Epithelial cell of prostate (primary cell): ENCODE results near the gene SH3PXD2B.

ENCODE experiments used
- DNase-seq: peaks from one replicate; pipeline ENCODE4 v3.0.0-alpha.2; 2011; ENCODE audit warnings: low read depth, low spot score
- H3K27ac ChIP-seq: fragments of 450-650 bp; 2 replicates; pipeline ENCODE4 v1.5.1; 2017; ENCODE audit warnings: mild to moderate bottlenecking

Gene SH3PXD2B

GRCh38 chr5:172455087-172455381 lies 709 bp upstream of the SH3PXD2B start:
- no peak for DNase-seq
- H3K27ac ChIP-seq = peak overlapping the region; percentile 80

- DNase-seq = no peak
- H3K27ac ChIP-seq = peak overlapping the region; percentile 80
Observed at GRCh38 chr5:172453986-172454357, 353 bp downstream of the SH3PXD2B start.

GRCh38 chr5:172453206-172453985 lies 929 bp downstream of the SH3PXD2B start:
- peak overlapping the region; percentile 80 for H3K27ac ChIP-seq
- no peak for DNase-seq

GRCh38 chr5:172452398-172453205 lies 1.7 kb downstream of the SH3PXD2B start:
- no peak for DNase-seq
- peak overlapping the region; percentile 80 for H3K27ac ChIP-seq

GRCh38 chr5:172451771-172452197 lies 2.5 kb downstream of the SH3PXD2B start:
- DNase-seq = peak; percentile 93
- peak overlapping the region; percentile 80 for H3K27ac ChIP-seq

GRCh38 chr5:172450861-172451695 lies 3.2 kb downstream of the SH3PXD2B start:
- peak overlapping the region; percentile 80 for H3K27ac ChIP-seq
- no peak for DNase-seq

- H3K27ac ChIP-seq = no peak overlapping the region
- DNase-seq = no peak
Observed at GRCh38 chr5:172450453-172450852, 3.9 kb downstream of the SH3PXD2B start.

GRCh38 chr5:172448999-172449398 lies 5.3 kb downstream of the SH3PXD2B start:
- no peak for DNase-seq
- no peak overlapping the region for H3K27ac ChIP-seq

- DNase-seq = no peak
- no peak overlapping the region for H3K27ac ChIP-seq
Observed at GRCh38 chr5:172447646-172448365, 6.5 kb downstream of the SH3PXD2B start.

GRCh38 chr5:172446336-172447051 lies 7.8 kb downstream of the SH3PXD2B start:
- DNase-seq = no peak
- H3K27ac ChIP-seq = no peak overlapping the region

GRCh38 chr5:172445866-172446265 lies 8.5 kb downstream of the SH3PXD2B start:
- no peak for DNase-seq
- H3K27ac ChIP-seq = no peak overlapping the region

- H3K27ac ChIP-seq = no peak overlapping the region
- no peak for DNase-seq
Observed at GRCh38 chr5:172444626-172445365, 9.5 kb downstream of the SH3PXD2B start.

- H3K27ac ChIP-seq = peak overlapping the region; percentile 16
- DNase-seq = no peak
Observed at GRCh38 chr5:172444110-172444510, 10.2 kb downstream of the SH3PXD2B start.

GRCh38 chr5:172443441-172444109 lies 10.8 kb downstream of the SH3PXD2B start:
- DNase-seq = no peak

GRCh38 chr5:172442592-172442991 lies 11.7 kb downstream of the SH3PXD2B start:
- no peak overlapping the region for H3K27ac ChIP-seq

More at GRCh38 chr5:172443441-172444109, 10.8 kb downstream of the SH3PXD2B start:
- peak overlapping the region; percentile 16 for H3K27ac ChIP-seq

GRCh38 chr5:172441262-172441751 lies 13.0 kb downstream of the SH3PXD2B start:
- no peak overlapping the region for H3K27ac ChIP-seq
- no peak for DNase-seq

More at GRCh38 chr5:172442592-172442991, 11.7 kb downstream of the SH3PXD2B start:
- no peak for DNase-seq

GRCh38 chr5:172440486-172440885 lies 13.8 kb downstream of the SH3PXD2B start:
- no peak for DNase-seq
- H3K27ac ChIP-seq = no peak overlapping the region
